ENCODE results near the gene ANAPC7.
"Not testable (repeated sequence)": the region's sequence is repeated elsewhere in the genome, so short reads cannot be mapped to it uniquely, and the experiment has no call there.

Gene ANAPC7

GRCh38 chr12:110349096-110349495, 54.4 kb downstream of the ANAPC7 start:
- no peak for DNase-seq (ENCODE audit: extremely low read depth in 1 of 2, low read depth in 1 of 2)

- no peak for DNase-seq (ENCODE audit: extremely low read depth in 1 of 2, low read depth in 1 of 2)
These were observed 55.0 kb downstream of the ANAPC7 start for GRCh38 chr12:110348431-110349059.

- no peak for DNase-seq (ENCODE audit: extremely low read depth in 1 of 2, low read depth in 1 of 2)
These were observed 55.7 kb downstream of the ANAPC7 start for GRCh38 chr12:110347767-110348166.

GRCh38 chr12:110345963-110346362, 57.5 kb downstream of the ANAPC7 start:
- no peak for DNase-seq (ENCODE audit: extremely low read depth in 1 of 2, low read depth in 1 of 2)

- DNase-seq (ENCODE audit: extremely low read depth in 1 of 2, low read depth in 1 of 2) = no peak
These were observed 58.3 kb downstream of the ANAPC7 start for GRCh38 chr12:110345176-110345661.

GRCh38 chr12:110344657-110345056, 58.9 kb downstream of the ANAPC7 start:
- no peak for DNase-seq (ENCODE audit: extremely low read depth in 1 of 2, low read depth in 1 of 2)

- DNase-seq (ENCODE audit: extremely low read depth in 1 of 2, low read depth in 1 of 2) = no peak
These were observed 59.6 kb downstream of the ANAPC7 start for GRCh38 chr12:110343736-110344555.

GRCh38 chr12:110343114-110343513, 60.4 kb downstream of the ANAPC7 start:
- DNase-seq (ENCODE audit: extremely low read depth in 1 of 2, low read depth in 1 of 2) = no peak

GRCh38 chr12:110342157-110342556, 61.4 kb downstream of the ANAPC7 start:
- DNase-seq (ENCODE audit: extremely low read depth in 1 of 2, low read depth in 1 of 2) = no peak

- no peak for DNase-seq (ENCODE audit: extremely low read depth in 1 of 2, low read depth in 1 of 2)
These were observed 62.8 kb downstream of the ANAPC7 start for GRCh38 chr12:110340706-110341105.

- not testable (repeated sequence) for DNase-seq (ENCODE audit: extremely low read depth in 1 of 2, low read depth in 1 of 2)
These were observed 63.2 kb downstream of the ANAPC7 start for GRCh38 chr12:110340261-110340660.

GRCh38 chr12:110339184-110339952, 64.1 kb downstream of the ANAPC7 start:
- DNase-seq (ENCODE audit: extremely low read depth in 1 of 2, low read depth in 1 of 2) = no peak

- DNase-seq (ENCODE audit: extremely low read depth in 1 of 2, low read depth in 1 of 2) = no peak
These were observed 64.8 kb downstream of the ANAPC7 start for GRCh38 chr12:110338754-110339153.

GRCh38 chr12:110337912-110338710, 65.4 kb downstream of the ANAPC7 start:
- no peak for DNase-seq (ENCODE audit: extremely low read depth in 1 of 2, low read depth in 1 of 2)

GRCh38 chr12:110335481-110336045, 67.9 kb downstream of the ANAPC7 start:
- DNase-seq (ENCODE audit: extremely low read depth in 1 of 2, low read depth in 1 of 2) = no peak

GRCh38 chr12:110333201-110333600, 70.3 kb downstream of the ANAPC7 start:
- no peak for DNase-seq (ENCODE audit: extremely low read depth in 1 of 2, low read depth in 1 of 2)

- no peak for DNase-seq (ENCODE audit: extremely low read depth in 1 of 2, low read depth in 1 of 2)
These were observed 73.0 kb downstream of the ANAPC7 start for GRCh38 chr12:110330544-110330943.

GRCh38 chr12:110330124-110330523, 73.4 kb downstream of the ANAPC7 start:
- no peak for DNase-seq (ENCODE audit: extremely low read depth in 1 of 2, low read depth in 1 of 2)

- DNase-seq (ENCODE audit: extremely low read depth in 1 of 2, low read depth in 1 of 2) = no peak
These were observed 73.8 kb downstream of the ANAPC7 start for GRCh38 chr12:110329710-110330109.

Data from activated CD8-positive, alpha-beta memory T cell treated with anti-CD3 and anti-CD28 coated beads for 1 hour (primary cell).